HG03575 (cell line): Measurements from ENCODE around the gene GGN.
"Not testable (repeated sequence)": the region's sequence is repeated elsewhere in the genome, so short reads cannot be mapped to it uniquely, and the experiment has no call there.

Experiments used
- ATAC-seq: cut with Tn5 transposase; IDR thresholded peaks from one replicate; pipeline ENCODE4 v1.9.1; 2021; ENCODE audit not compliant: unreplicated experiment, insufficient number of reproducible peaks, low FRiP score; ENCODE audit errors: extremely low read depth

Gene GGN, protein sequence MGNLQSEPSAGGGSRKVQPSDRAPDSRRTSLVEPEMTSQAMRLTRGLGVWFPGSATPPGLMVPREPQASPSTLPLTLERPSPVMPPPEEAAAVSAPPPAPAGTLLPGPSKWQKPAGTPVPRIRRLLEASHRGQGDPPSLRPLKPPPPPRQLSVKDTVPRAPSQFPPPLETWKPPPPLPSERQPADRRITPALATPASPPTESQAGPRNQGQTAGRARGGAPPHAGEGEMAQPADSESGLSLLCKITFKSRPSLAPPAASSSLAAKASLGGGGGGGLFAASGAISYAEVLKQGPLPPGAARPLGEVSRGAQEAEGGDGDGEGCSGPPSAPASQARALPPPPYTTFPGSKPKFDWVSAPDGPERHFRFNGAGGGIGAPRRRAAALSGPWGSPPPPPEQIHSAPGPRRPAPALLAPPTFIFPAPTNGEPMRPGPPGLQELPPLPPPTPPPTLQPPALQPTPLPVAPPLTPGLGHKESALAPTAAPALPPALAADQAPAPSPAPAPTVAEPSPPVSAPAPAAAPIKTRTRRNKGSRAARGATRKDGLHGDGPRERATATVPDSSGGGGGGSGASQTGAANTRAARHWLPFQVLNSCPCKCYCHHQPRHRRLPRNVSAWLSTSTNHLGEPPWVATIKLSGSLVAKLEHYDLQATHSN

DNA sequence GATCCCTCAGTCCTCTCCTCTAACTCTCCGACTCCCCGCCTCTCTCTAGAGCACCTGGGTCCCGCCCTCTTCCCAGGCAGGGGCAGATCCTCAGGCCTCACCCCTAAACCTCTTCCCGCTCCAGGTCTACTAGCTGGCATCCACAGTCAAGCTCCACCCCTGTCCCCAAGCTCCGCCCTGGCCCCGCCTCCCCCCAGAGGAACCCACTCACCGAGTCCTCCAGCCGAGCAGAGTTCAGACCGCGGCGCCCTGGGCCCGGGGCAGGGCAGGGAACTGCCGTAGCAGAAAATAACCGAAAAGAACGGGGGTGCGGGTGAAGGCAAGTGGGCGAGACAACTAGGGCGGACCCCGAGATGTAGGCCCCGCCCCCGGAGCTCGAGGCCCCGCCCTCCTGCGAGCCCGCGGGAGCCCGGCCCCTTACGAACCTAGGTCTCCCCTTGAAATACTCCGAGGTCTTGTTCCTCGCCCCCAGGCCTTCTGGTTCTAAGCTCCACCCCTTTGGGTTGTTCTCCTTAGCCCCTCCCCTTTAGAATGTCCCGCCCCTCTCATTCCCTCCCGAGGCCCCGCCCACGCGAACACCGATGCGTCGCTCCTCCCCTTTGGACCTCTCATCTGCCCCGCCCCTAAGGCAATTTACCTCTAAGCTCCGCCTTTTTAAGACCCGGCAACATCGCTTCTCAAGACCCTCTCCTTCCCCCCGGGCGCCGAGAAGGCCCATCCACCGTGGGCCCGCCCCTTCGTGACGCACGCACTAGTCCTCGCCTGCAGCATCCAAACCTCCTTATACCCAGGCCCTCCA is at the start of gene GGN:
Gene GGN, minus strand, starts transcription at position 485 of the 799 bp plus-strand sequence. CDS start 773 bp downstream, outside the sequence.
- ATAC-seq, result no peak

DNA sequence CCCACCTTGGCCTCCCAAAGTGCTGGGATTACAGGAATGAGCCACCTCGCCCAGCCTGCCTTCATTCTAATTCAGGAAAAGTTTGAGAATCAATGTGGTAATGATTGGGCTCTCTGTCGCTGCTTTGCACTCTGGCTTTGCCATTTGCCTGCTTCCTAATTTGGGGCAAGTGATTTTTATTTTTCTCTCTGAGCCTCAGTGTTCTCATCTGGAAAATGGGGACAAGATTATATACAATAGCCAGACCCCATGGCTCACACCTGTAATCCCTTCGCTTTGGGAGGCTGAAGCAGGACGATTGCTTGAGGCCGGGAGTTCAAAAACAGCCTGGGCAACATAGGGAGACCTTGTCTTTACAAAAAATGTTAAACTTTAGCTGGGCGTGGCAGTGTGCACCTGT is 49.5 kb upstream of the GGN start:
- no peak for ATAC-seq

DNA sequence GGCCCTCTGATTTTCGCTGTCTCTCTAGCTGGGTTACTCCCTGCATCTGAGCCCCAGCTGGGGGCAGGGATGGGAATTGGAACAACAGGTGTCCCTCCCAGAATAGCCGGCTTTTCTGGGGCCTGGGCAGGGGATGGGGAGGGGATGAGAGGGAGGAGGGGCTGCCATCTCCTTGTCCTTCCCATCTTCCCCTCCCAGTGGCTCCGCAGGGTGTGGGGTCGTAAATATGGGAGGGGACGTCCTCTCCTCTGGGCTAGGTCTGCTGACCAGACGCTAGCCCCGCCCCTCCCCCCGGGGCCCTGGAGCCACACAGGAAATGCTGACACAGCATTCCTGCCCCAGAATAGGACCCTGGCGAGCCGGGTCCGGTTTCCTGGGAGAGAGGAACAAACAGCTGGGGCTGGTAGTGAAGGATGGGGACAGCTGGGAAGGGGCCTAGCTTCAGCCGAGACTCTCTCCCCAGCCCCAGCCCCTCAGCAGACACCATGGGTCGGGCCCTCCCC is 46.8 kb upstream of the GGN start:
- ATAC-seq, result no peak

DNA sequence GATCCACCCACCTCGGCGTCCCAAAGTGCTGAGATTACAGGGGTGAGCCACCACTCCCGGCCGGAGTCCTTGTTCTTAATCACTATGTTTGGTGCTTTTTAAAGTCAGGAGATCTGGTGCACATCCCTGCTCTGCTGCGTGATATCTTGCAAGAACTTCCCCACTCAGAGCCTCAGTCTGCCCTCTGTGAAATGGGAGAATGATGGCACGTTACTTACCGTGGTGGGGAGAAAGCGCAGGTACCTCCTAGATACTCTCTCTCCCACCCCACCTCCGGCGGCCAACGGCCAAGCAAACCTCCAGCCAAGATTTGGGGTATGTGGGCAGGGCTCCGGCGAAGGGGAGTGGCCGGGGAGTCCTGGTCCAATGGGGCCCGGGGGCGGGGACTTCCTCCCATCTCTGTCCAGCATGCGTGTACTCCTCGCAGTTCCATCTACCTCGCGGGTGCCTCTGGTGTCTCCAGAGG is 45.5 kb upstream of the GGN start, which contains the start of gene RYR1:
Gene RYR1, plus strand, starts transcription at position 424 of the 466 bp plus-strand sequence. CDS start 139 bp downstream, outside the sequence.
- no peak for ATAC-seq

DNA sequence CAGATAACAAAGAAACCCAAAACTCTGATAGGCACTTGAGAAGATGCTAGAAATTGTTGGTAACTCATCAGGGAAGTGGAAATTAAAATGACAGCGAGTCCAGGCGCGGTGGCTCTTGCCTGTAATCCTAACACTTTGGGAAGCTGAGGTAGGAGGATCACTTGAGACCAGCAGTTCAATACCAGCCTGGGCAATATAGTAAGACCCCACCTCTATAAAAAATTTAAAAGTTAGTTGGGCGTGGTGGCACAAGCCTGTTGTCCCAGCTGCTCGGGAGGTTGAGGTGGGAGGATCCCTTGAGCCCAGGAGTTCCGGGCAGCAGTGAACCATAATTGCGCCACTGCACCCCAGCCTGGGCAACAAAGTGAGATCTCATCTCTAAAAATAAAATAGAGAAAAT is 43.1 kb upstream of the GGN start:
- ATAC-seq, result no peak

DNA sequence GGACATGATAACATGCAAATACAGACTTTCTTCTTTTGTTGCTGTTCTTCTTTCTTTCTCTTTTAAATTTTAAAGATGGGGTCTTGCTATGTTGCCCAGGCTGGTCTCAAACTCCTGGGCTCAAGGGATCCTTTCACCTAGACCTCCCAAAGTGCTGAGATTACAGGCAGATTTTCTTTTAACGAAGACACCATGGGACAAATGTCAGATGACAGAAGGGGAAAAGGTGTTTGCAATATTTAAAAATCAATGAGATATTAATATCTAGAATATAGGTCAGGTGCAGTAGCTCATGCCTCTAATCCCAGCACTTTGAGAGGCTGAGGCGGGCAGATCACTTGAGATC is 42.0 kb upstream of the GGN start:
- ATAC-seq, result no peak

DNA sequence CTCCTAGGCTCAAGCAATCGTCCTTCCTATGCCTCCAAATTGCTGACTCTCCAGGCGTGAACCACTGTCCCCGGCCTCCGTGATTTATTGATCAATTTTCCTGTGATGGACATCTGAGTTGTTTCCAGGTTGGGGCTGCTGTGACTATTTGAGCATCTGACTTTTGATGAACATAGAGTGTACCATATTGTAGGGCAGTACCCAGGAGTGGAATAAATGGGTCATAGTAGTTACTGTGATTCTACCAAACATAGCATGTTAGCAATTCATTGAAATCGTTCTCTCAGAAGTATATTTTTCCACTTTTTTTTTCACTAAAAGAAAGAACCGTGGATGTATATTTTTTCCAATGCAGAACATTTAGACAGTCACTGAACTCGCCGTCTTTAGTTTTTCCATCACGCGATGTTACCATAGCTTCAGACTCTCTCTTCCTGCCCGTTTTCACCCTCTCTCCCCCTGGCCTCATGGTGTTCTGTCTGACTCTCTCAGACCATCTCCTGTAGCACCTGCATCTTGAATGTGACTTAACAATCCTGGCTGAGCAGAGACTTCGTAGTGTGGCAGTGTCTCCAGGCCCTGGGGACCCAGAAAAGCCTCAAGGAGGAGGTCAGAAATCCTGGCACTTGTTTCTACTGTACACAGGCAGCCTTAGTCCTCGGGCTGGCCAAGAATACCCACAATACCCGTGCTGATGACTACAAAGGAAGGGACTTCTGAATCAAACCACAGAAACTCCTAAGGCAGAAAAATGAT is 41.4 kb upstream of the GGN start:
- no peak for ATAC-seq

DNA sequence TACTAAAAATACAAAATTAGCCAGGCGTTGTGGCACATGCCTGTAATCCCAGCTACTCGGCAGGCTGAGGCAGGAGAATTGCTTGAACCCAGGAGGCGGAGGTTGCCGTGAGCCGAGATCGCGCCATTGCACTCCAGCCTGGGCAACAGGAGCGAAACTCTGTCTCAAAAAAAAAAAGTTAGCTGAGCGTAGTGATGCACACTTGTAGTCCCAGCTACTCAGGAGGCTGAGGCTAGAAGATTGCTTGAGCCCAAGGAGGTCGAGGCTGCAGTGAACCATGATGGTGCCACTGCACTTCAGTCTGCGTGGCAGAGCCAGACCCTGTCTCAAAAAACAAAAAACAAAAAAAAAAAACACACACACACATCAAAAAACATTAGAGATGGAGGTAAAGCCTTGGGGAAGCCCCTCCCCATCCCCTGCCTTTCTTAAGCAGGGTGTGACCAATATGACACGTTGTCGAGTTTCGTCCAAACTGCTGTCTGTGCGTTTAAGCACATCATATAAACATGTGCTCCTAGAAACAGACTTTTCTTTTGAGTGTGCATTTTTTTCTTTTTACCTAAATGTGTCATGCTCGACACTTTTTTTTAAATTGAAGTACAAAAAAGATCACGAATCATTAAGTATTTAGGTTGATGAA is 39.3 kb upstream of the GGN start:
- ATAC-seq, result not testable (repeated sequence)

DNA sequence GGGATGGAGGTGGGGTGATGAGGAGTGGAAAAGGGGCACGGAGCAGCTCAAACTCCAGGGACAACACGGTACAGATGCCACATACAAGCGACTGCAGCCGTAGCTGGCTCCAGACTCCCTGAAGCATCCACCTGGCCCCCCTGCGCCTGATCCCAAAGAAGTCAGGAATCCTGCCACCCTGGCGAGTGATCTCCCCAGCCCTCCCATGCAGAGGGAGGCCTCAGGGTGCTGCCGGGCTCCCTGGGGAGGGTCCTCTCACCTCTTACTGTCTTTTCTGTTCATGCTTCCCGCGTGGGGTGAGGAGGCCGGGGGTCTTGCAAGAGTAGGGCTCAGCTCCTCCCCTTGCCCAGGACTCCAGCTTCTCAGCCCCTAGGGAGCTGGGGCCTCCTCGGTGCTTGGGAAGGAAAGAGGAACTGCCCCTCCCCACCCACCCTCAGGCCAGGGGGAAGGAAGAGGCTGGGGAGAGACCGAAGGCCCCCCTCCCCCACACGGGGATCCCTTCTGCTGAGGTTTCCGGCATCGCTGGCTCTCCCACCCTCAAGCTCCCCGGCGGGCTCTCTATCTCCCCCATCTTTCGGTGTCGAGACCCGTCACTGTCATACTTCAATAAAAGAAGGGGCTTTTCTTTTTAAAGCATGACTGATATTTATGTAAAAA is 38.1 kb upstream of the GGN start, which contains the start of gene RASGRP4:
Gene RASGRP4, minus strand, starts transcription at position 410 of the 657 bp plus-strand sequence. Its CDS starts 128 bp downstream, at position 282.
- ATAC-seq, result no peak

DNA sequence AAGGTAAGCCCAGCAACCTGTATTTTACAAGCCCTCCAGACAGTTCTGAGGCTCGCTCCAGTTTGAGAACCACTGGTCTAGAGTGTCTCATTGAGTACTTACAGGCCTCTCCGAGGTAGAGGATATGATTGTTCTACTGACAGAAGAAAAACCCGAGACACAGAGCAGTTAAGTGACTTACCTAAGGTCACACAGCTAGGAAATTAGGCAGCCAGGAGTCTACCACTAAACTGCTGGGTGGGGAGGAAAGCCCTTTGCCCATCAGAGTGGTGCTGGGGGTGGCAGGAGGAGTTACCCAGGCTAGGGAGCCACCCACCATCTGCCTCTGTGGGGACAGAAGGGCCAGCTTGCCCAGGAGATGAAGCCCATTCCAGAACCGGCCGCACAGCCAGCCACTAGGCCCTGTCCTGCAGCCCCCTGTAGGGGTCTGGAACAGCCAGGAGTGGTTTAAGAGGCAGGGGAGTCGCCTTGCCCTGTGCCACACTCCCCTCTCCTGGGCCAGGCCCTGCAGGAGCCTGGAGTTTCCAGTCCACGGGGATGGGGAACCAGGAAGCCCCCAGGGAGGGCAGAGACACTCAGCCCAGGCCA is 37.5 kb upstream of the GGN start:
- ATAC-seq, result no peak

DNA sequence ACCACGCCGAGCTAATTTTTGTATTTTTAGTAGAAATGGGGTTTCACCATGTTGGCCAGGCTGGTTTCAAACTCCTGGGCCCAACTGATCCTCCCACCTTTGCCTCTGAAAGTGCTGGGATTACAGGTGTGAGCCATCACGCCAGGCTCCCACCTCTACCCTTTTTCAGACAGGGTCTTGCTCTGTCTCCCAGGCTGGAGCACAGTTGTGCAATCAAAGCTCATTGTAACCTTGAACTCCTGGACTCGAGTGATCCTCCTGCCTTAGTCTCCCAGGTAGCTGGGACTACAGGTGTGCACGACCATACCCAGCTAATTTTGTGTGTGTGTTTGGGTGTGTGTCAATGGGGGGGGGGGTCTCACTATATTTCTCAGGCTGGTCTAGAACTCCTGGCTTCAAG is 36.4 kb upstream of the GGN start:
- ATAC-seq, result no peak

DNA sequence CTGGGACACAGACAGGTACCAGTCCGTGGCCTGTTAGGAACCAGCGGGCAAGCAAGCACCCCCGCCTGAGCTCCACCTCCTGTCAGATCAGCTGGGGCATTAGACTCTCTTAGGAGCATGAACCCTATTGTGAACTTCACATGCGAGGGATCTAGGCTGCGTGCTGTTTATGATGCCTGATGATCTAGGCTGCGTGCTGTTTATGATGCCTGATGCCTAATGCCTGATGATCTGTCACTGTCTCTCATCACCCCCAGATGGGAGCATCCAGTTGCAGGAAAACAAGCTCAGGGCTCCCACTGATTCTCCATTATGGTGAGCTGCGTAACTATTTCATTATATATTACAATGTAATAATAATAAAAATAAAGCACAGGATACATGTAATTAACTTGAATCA is 34.6 kb upstream of the GGN start:
- ATAC-seq, result no peak

DNA sequence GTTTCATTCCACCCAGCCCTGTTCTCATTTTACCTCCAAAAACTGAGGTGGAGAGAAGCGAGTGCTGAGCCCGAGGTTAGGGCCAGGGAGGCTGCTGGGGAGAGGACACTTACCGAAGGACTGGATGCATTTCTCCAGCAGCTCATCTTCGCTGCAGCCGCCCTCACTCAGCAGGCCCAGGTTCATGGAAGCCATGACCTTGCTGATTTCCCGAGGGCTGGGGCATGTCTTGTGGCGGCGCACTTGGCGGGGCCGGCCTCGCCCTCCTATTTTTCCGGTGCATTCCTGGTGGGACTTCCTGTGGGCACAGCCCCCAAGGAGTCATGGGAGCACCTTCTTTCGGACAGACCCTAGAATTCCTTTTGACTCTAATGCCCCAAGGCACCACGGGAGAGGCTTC is 34.0 kb upstream of the GGN start:
- ATAC-seq, result no peak

DNA sequence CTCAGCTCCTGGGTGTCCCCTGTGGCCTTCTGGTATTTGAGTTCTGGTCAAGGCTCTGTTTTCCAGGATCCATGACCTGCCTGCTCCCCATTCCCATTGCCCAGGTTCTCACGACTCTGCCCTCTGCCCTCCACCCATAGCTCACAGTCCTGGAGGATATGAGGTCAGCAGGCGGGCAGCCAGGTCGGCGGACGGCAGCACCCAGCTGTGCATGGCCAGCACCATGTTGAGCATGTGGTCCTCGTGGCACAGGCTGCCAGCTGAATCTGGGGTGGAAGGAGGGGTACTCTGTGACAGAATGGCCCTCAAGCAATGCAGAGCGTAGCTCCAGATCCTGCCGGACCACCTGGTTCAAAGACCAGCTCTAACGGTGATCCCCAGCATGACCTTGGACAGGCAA is 33.1 kb upstream of the GGN start:
- no peak for ATAC-seq

DNA sequence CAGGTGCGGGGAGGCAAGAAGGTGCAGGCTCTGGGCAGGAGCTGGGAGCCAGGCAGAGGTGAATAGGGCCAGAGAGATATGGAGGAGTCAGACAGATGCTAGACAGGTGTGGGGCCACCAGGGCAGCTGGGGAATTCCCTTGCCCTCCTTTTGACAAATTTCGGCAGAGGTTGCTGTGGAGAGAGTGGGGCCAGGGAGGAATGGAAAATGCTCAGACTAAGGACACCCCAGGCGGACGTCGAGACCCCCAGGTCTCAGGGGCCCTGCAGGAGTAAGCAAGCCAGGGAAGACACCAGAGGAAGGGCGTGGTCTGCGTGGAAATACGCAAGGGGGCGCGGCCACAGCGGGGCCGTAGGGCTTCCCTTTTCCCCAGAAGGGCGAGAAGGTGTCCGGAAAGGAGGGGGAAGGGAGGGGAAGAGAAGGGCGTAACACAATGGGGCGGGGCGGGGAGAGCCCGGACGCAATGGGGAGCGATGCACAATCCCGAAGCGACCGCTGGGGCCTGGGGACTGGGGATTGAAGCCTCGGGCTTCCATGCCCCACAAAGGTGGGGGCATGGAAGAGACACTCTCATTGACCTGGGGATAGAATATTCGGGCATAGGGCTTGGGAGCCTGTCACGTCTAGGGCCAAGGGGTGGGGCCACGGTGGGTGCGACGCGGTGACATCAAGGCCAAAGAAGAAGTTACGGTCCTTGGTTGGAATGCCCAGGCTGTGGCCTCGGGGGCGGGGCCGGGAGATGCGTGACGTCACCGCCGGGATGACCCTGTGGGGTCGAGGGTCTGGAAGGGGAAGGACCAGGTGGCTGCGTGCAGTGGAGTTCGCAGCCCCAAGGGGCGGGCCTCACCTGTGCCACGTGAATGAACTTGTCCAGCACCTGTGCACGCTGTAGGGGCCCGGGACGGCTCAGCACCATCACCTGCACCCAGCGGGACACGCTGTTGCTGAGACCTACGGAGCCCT is 30.0 kb upstream of the GGN start:
- no peak for ATAC-seq

DNA sequence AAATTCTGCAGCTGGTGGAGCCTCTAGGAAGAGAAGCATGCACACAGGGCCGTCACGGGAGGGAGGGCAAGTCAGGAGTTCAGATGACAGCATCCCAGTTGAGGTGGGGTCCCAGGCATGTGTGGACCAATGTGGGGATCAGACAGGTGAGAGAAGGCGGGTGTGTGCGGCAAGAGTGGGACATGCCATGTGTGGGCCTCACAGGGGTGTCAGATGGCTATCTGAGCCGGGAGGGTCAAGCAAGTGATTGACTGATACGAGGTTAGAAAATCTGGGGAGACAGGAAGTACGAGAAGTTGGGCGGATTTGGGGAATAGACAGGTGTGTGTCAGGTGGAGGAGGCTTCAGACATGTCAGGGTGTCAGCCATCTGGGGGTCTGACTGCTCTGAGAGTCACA is 29.3 kb upstream of the GGN start:
- no peak for ATAC-seq
